B cell (primary cell): Measurements from ENCODE around the gene CAMK4. TPM values are rescaled to one million over a fixed set of nuclear protein-coding genes. Genes with fewer than 3 reads are reported as not detected.

ENCODE experiments used
- ATAC-seq: fragments of 200-7000 bp; cut with Tn5 transposase; one replicate; pipeline ENCODE4 v1.10.0; 2021; ENCODE audit warnings: low read depth, mild to moderate bottlenecking, moderate number of reproducible peaks, moderate library complexity
- CTCF ChIA-PET: fragments of 350-600 bp; sonication (Branson Sonifier 250); formaldehyde crosslinking; loops from one replicate; lab custom pipeline; 2021; ENCODE audit warnings: antibody characterized with exemption, inconsistent platforms; lab: Charles Lee
- POLR2A ChIA-PET: fragments of 350-600 bp; sonication (Branson Sonifier 250); formaldehyde crosslinking; loops from one replicate; lab custom pipeline; 2021; ENCODE audit warnings: antibody characterized with exemption; lab: Charles Lee
- DNase-seq: peaks from one replicate; pipeline ENCODE4 v3.0.0; 2013
- H2AFZ ChIP-seq: 2 replicates; pipeline ENCODE4 v1.6.1; 2012; ENCODE audit warnings: mild to moderate bottlenecking, low read depth, low read length; ENCODE audit not compliant: insufficient read depth, poor library complexity, severe bottlenecking
- H3K27ac ChIP-seq, 2 donors: 1 replicate in 1 of 2; 2 replicates in 1 of 2; pipeline ENCODE4 v1.5.1; 2012 to 2013; ENCODE audit warnings: low read length in 2 of 2, mild to moderate bottlenecking in 2 of 2, moderate library complexity in 1 of 2
- H3K27me3 ChIP-seq, 4 experiments: fragments of 200-600 bp in 1 of 4; sonication (generic) in 1 of 4; replicated peaks in 1 of 4; 1 replicate in 2 of 4; 2 replicates in 2 of 4; pipeline versions ENCODE4 v1.6.1 to v1.7.0; 2013 to 2016; ENCODE audit warnings: low read length in 3 of 4, mild to moderate bottlenecking in 2 of 4, mixed read lengths in 1 of 4, moderate library complexity in 1 of 4; ENCODE audit not compliant: insufficient read depth in 4 of 4, control insufficient read depth in 3 of 4; ENCODE audit errors: control extremely low read depth in 1 of 4
- H3K36me3 ChIP-seq, 2 experiments: replicated peaks in 1 of 2; 1 replicate in 1 of 2; 2 replicates in 1 of 2; pipeline versions ENCODE4 v1.6.1 to v1.7.1; 2013; ENCODE audit warnings: low read length in 1 of 2; ENCODE audit not compliant: insufficient read depth in 2 of 2, control insufficient read depth in 1 of 2; ENCODE audit errors: control extremely low read depth in 1 of 2, extremely low read depth in 1 of 2
- H3K4me1 ChIP-seq, 2 donors: fragments of 200-600 bp in 1 of 2; sonication (generic) in 1 of 2; 1 replicate in 1 of 2; 2 replicates in 1 of 2; pipeline versions ENCODE4 v1.5.1 to v1.6.1; 2013 to 2017; ENCODE audit warnings: low read length in 2 of 2; ENCODE audit not compliant: control insufficient read depth in 2 of 2, insufficient read depth in 2 of 2
- H3K4me2 ChIP-seq: replicated peaks from 2 replicates; pipeline ENCODE3; 2012; ENCODE audit warnings: mild to moderate bottlenecking, low read depth, low read length; ENCODE audit not compliant: poor library complexity, severe bottlenecking
- H3K4me3 ChIP-seq, 5 experiments: fragments of 200-600 bp in 1 of 5; sonication (generic) in 1 of 5; 1 replicate in 3 of 5; 2 replicates in 2 of 5; pipeline versions ENCODE4 v1.5.1 to v1.7.0; 2011 to 2016; ENCODE audit warnings: low read length in 4 of 5, mild to moderate bottlenecking in 4 of 5, low read depth in 2 of 5, control low read depth in 1 of 5, moderate library complexity in 1 of 5; ENCODE audit not compliant: insufficient read depth in 1 of 5; ENCODE audit errors: control extremely low read depth in 1 of 5, extremely low read depth in 1 of 5
- H3K79me2 ChIP-seq: fragments of 200-600 bp; sonication (generic); one replicate; pipeline ENCODE4 v1.6.0; 2016; ENCODE audit warnings: low read length; ENCODE audit not compliant: control insufficient read depth, insufficient read depth
- H3K9ac ChIP-seq: fragments of 200-600 bp; sonication (generic); 2 replicates; pipeline ENCODE4 v1.6.1; 2017; ENCODE audit warnings: mild to moderate bottlenecking, low read length, moderate library complexity
- H3K9me3 ChIP-seq, 3 donors: one replicate each; pipeline versions ENCODE4 v1.6.1 to v1.7.1; 2013; ENCODE audit warnings: low read length in 2 of 3; ENCODE audit not compliant: control insufficient read depth in 2 of 3, insufficient read depth in 1 of 3; ENCODE audit errors: control extremely low read depth in 1 of 3
- H4K20me1 ChIP-seq: 2 replicates; pipeline ENCODE4 v1.6.0; 2012; ENCODE audit warnings: mild to moderate bottlenecking, low read length; ENCODE audit not compliant: insufficient read depth, control insufficient read depth, poor library complexity, severe bottlenecking
- H3K27ac Mint-ChIP-seq: one replicate; pipeline ENCODE4 v1.8.0; 2021; ENCODE audit warnings: mixed read lengths
- H3K27me3 Mint-ChIP-seq: one replicate; pipeline ENCODE4 v1.8.0; 2021; ENCODE audit warnings: mixed read lengths
- H3K4me1 Mint-ChIP-seq: one replicate; pipeline ENCODE4 v1.8.0; 2021; ENCODE audit warnings: mixed read lengths
- H3K4me3 Mint-ChIP-seq: one replicate; pipeline ENCODE4 v1.8.0; 2021; ENCODE audit warnings: mixed read lengths
- H3K9me3 Mint-ChIP-seq: one replicate; pipeline ENCODE4 v1.8.0; 2022; ENCODE audit warnings: mixed read lengths; ENCODE audit not compliant: insufficient read depth
- EZH2 ChIP-seq: IDR thresholded peaks from 2 replicates; pipeline ENCODE4 v1.6.1; 2012; ENCODE audit warnings: borderline replicate concordance, low read depth, mild to moderate bottlenecking, moderate library complexity, low read length; ENCODE audit not compliant: insufficient read depth, poor library complexity, severe bottlenecking
- WGBS: methylation state at CpG from one replicate; pipeline ENCODE4 v1.1.5; 2013; ENCODE audit warnings: missing lambda C conversion rate; ENCODE audit not compliant: insufficient coverage; 5-methylcytosine and 5-hydroxymethylcytosine counted together
- intact Hi-C: fragments of 100-400 bp; cut with micrococcal nuclease; formaldehyde crosslinking; loops from one replicate; pipeline ENCODE4 v1.10.0; 2022
- polyA plus RNA-seq: library from polyadenylated mRNA; depleted of rRNA; stranded (reverse); fragments of >200 nt; gene quantifications from 2 replicates; pipeline ENCODE4 v1.2.3, GENCODE V29; 2012
- total RNA-seq, 2 donors: library from RNA; stranded (reverse); fragments of 120-200 nt in 1 of 2; gene quantifications; 1 replicate in 1 of 2; 2 replicates in 1 of 2; pipeline versions ENCODE4 v1.2.3 to v1.2.4, GENCODE V29; 2013 to 2022
- TF ChIP-seq, protein P1 (sequence below): fragments of 200-600 bp; IDR thresholded peaks from one replicate; pipeline ENCODE4 v1.8.0; 2022; ENCODE audit warnings: antibody characterized with exemption, mild to moderate bottlenecking

CAMK4 gene
- total and polyA plus RNA-seq, 2 donors (not counting 1 experiment from before 2014, with no cell fraction given), result 0.78 to 4.8 TPM

DNA sequence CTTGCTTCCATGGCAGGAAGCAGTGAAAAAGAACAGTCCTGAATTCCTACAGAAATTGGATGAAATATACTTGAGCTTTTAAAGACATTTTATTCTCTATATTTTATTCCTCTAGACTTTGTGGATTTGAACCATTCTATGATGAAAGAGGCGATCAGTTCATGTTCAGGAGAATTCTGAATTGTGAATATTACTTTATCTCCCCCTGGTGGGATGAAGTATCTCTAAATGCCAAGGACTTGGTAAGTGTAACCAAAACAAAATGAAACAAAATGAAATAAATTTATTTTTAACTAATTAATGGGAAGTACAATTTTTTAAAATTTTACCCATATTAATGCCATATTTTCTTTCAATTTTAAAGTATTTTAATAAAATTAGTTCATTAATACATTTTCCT is 254.1 kb downstream of the CAMK4 start:
- Histone ChIP-seq H3K36me3 (no peaks in the 10 kb centered on the region), H3K4me2 (no peak overlapping the region), H4K20me1 (no peaks in the 10 kb centered on the region), H3K4me3 (no peak overlapping the region), H2AFZ (no peak overlapping the region), H3K79me2 (no peaks in the 10 kb centered on the region), H3K4me1 (no peaks in the 10 kb centered on the region), H3K9ac (no peak overlapping the region), H3K27ac (no peak overlapping the region), H3K9me3 (no peaks in the 10 kb centered on the region), H3K27me3 (no peaks in the 10 kb centered on the region)
- ChIA-PET CTCF (no interaction called here), POLR2A (no interaction called here)
- intact Hi-C loops, result no loop called here
- DNase-seq, result no peak
- H3K27me3 Mint-ChIP-seq, result peaks cover 4% of the 10 kb centered on the region
- H3K27ac Mint-ChIP-seq, result no peak overlapping the region
- TF ChIP-seq, protein P1, sequence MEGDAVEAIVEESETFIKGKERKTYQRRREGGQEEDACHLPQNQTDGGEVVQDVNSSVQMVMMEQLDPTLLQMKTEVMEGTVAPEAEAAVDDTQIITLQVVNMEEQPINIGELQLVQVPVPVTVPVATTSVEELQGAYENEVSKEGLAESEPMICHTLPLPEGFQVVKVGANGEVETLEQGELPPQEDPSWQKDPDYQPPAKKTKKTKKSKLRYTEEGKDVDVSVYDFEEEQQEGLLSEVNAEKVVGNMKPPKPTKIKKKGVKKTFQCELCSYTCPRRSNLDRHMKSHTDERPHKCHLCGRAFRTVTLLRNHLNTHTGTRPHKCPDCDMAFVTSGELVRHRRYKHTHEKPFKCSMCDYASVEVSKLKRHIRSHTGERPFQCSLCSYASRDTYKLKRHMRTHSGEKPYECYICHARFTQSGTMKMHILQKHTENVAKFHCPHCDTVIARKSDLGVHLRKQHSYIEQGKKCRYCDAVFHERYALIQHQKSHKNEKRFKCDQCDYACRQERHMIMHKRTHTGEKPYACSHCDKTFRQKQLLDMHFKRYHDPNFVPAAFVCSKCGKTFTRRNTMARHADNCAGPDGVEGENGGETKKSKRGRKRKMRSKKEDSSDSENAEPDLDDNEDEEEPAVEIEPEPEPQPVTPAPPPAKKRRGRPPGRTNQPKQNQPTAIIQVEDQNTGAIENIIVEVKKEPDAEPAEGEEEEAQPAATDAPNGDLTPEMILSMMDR, result no peak
- no peak for TF ChIP-seq EZH2
- H3K9me3 Mint-ChIP-seq, result no peaks in the 10 kb centered on the region
- ATAC-seq, result no peak
- no peak overlapping the region for H3K4me3 Mint-ChIP-seq
- no peaks in the 10 kb centered on the region for H3K4me1 Mint-ChIP-seq
- WGBS, result no CpG with 5 or more reads among the region's 1 CpG

DNA sequence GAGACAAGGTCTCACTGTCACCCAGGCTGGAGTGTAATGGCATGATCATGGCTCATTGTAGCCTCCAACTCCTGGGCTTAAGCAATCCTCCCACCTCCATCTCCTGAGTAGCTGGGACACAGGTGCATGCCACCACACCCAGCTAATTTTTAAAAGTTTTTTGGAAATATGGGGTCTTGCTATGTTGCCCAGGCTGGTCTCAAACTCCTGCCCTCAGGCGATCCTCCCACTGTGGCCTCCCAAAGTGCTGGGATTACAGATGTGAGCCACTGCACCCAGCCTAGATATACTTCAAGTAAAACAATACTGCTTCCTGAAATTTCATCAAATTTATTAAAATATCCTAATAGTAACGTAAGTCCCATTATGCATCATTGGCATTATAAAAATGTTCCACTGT is 254.7 kb downstream of the CAMK4 start:
- Histone ChIP-seq H3K79me2 (no peaks in the 10 kb centered on the region), H3K27me3 (no peaks in the 10 kb centered on the region), H3K27ac (no peak overlapping the region), H3K9ac (no peak overlapping the region), H3K9me3 (no peaks in the 10 kb centered on the region), H3K4me2 (no peak overlapping the region), H2AFZ (no peak overlapping the region), H3K4me1 (no peaks in the 10 kb centered on the region), H3K36me3 (no peaks in the 10 kb centered on the region), H4K20me1 (no peaks in the 10 kb centered on the region), H3K4me3 (no peak overlapping the region)
- ATAC-seq, result no peak
- Mint-ChIP-seq H3K4me1 (no peaks in the 10 kb centered on the region), H3K9me3 (no peaks in the 10 kb centered on the region), H3K27ac (no peak overlapping the region), H3K27me3 (peaks cover 4% of the 10 kb centered on the region), H3K4me3 (no peak overlapping the region)
- TF ChIP-seq EZH2, result no peak
- TF ChIP-seq, protein P1, result no peak
- intact Hi-C loops, result no loop called here
- DNase-seq, result no peak
- POLR2A ChIA-PET, result no interaction called here
- CTCF ChIA-PET, result no interaction called here
- 100% methylated on average over 1 of the region's 2 CpGs for WGBS
